ENCODE measurements around the gene ZNF398. TPM values are rescaled to one million over a fixed set of nuclear protein-coding genes. Genes with fewer than 3 reads are reported as not detected.

ZNF398 gene
- total and polyA plus RNA-seq, 9 of the 15 experiments (the other 6 are each of a cell fraction or from before 2014, with no cell fraction given): 4.0 to 18.6 (median 10.4) TPM

DNA sequence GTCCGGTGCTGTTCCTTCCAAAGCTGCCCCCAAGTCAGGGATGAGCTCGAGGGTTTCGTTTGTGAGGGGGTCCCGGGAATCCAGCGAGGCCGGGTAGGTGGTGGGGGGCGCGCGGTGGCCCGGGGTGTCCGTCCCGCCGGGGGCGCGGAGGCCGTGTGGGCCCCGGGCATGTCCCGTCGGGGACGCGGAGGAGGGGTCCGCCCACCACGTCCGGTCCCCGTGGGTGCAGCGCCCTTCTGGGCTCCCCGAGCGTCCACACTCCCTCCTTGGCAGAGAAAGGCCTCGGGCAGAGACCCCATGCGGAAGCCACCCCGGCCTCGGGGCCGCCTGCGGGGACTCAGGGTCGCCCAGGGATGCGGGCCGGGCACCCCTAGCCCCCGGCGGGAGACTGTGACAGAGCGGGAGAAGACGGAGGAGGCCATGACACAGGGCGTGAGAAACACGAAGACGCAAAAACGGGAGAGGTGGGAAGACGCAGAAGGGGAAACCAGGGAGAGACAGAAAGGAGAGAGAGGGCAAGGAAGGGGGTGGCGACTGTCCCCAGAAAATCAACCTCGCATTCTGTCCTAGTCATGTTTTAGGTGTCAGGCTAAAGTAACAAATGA lies 20.5 kb upstream of the ZNF398 start (continued):
- TF ChIP-seq, protein P1, sequence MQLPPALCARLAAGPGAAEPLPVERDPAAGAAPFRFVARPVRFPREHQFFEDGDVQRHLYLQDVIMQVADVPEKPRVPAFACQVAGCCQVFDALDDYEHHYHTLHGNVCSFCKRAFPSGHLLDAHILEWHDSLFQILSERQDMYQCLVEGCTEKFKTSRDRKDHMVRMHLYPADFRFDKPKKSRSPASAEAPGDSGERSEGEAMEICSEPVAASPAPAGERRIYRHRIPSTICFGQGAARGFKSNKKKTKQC (CRISPR knock-in tag; IDR thresholded peaks at IDR 0.05): no peak; the same call in 1 of the 2 replicates
- TF ChIP-seq ETV1 (tag; conservative IDR thresholded peaks at IDR 0.05; ENCODE audit: low read depth): peak; percentile 8; the same call in 1 of the 2 replicates
- peak; percentile 37; the same call in 1 of the 2 replicates for TF ChIP-seq HDGF (IDR thresholded peaks at IDR 0.05)
- TF ChIP-seq, protein P2, sequence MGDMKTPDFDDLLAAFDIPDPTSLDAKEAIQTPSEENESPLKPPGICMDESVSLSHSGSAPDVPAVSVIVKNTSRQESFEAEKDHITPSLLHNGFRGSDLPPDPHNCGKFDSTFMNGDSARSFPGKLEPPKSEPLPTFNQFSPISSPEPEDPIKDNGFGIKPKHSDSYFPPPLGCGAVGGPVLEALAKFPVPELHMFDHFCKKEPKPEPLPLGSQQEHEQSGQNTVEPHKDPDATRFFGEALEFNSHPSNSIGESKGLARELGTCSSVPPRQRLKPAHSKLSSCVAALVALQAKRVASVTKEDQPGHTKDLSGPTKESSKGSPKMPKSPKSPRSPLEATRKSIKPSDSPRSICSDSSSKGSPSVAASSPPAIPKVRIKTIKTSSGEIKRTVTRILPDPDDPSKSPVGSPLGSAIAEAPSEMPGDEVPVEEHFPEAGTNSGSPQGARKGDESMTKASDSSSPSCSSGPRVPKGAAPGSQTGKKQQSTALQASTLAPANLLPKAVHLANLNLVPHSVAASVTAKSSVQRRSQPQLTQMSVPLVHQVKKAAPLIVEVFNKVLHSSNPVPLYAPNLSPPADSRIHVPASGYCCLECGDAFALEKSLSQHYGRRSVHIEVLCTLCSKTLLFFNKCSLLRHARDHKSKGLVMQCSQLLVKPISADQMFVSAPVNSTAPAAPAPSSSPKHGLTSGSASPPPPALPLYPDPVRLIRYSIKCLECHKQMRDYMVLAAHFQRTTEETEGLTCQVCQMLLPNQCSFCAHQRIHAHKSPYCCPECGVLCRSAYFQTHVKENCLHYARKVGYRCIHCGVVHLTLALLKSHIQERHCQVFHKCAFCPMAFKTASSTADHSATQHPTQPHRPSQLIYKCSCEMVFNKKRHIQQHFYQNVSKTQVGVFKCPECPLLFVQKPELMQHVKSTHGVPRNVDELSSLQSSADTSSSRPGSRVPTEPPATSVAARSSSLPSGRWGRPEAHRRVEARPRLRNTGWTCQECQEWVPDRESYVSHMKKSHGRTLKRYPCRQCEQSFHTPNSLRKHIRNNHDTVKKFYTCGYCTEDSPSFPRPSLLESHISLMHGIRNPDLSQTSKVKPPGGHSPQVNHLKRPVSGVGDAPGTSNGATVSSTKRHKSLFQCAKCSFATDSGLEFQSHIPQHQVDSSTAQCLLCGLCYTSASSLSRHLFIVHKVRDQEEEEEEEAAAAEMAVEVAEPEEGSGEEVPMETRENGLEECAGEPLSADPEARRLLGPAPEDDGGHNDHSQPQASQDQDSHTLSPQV (IDR thresholded peaks at IDR 0.05): peak; percentile 45; the same call in 1 of the 2 replicates
- peak; percentile 77 for TF ChIP-seq NFRKB (IDR thresholded peaks at IDR 0.05; ENCODE audit: low read depth)
- TF ChIP-seq, protein P3, sequence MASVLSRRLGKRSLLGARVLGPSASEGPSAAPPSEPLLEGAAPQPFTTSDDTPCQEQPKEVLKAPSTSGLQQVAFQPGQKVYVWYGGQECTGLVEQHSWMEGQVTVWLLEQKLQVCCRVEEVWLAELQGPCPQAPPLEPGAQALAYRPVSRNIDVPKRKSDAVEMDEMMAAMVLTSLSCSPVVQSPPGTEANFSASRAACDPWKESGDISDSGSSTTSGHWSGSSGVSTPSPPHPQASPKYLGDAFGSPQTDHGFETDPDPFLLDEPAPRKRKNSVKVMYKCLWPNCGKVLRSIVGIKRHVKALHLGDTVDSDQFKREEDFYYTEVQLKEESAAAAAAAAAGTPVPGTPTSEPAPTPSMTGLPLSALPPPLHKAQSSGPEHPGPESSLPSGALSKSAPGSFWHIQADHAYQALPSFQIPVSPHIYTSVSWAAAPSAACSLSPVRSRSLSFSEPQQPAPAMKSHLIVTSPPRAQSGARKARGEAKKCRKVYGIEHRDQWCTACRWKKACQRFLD (CRISPR knock-in tag; IDR thresholded peaks at IDR 0.05): peak; percentile 75; the same call in 1 of the 2 replicates
- TF ChIP-seq ZNF354B (CRISPR knock-in tag; IDR thresholded peaks at IDR 0.05): 0 out of 2 replicates have a peak, but pooled peaks have one; percentile 21
- TF ChIP-seq MIER1 (IDR thresholded peaks at IDR 0.05; ENCODE audit: low read depth): peak; percentile 54; the same call in 1 of the 2 replicates
- TF ChIP-seq, protein P4, sequence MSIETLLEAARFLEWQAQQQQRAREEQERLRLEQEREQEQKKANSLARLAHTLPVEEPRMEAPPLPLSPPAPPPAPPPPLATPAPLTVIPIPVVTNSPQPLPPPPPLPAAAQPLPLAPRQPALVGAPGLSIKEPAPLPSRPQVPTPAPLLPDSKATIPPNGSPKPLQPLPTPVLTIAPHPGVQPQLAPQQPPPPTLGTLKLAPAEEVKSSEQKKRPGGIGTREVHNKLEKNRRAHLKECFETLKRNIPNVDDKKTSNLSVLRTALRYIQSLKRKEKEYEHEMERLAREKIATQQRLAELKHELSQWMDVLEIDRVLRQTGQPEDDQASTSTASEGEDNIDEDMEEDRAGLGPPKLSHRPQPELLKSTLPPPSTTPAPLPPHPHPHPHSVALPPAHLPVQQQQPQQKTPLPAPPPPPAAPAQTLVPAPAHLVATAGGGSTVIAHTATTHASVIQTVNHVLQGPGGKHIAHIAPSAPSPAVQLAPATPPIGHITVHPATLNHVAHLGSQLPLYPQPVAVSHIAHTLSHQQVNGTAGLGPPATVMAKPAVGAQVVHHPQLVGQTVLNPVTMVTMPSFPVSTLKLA (conservative IDR thresholded peaks at IDR 0.05): 0 out of 4 replicates have a peak, but pooled peaks of 1 of the 2 experiments have one; percentile 22
- TF ChIP-seq MLLT1 (IDR thresholded peaks at IDR 0.05): peak; percentile 33 to 80; a peak in 3 of 4 replicates
- TF ChIP-seq, protein P5, sequence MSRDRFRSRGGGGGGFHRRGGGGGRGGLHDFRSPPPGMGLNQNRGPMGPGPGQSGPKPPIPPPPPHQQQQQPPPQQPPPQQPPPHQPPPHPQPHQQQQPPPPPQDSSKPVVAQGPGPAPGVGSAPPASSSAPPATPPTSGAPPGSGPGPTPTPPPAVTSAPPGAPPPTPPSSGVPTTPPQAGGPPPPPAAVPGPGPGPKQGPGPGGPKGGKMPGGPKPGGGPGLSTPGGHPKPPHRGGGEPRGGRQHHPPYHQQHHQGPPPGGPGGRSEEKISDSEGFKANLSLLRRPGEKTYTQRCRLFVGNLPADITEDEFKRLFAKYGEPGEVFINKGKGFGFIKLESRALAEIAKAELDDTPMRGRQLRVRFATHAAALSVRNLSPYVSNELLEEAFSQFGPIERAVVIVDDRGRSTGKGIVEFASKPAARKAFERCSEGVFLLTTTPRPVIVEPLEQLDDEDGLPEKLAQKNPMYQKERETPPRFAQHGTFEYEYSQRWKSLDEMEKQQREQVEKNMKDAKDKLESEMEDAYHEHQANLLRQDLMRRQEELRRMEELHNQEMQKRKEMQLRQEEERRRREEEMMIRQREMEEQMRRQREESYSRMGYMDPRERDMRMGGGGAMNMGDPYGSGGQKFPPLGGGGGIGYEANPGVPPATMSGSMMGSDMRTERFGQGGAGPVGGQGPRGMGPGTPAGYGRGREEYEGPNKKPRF (IDR thresholded peaks at IDR 0.05; ENCODE audit: low read depth, low read length): no peak

All from K562 (cell line).